GM12872 (cell line): ENCODE data around the gene BMP2.

Experiments
- TF ChIP-seq, protein P1 (sequence below): IDR thresholded peaks from 3 replicates; pipeline ENCODE4 v1.5.1; 2011; ENCODE audit warnings: low read depth, mild to moderate bottlenecking, low read length, moderate library complexity; ENCODE audit not compliant: insufficient read depth

Gene BMP2

GRCh38 chr20:6750438-6750837 lies 17.0 kb upstream of the BMP2 start:
- TF ChIP-seq, protein P1, sequence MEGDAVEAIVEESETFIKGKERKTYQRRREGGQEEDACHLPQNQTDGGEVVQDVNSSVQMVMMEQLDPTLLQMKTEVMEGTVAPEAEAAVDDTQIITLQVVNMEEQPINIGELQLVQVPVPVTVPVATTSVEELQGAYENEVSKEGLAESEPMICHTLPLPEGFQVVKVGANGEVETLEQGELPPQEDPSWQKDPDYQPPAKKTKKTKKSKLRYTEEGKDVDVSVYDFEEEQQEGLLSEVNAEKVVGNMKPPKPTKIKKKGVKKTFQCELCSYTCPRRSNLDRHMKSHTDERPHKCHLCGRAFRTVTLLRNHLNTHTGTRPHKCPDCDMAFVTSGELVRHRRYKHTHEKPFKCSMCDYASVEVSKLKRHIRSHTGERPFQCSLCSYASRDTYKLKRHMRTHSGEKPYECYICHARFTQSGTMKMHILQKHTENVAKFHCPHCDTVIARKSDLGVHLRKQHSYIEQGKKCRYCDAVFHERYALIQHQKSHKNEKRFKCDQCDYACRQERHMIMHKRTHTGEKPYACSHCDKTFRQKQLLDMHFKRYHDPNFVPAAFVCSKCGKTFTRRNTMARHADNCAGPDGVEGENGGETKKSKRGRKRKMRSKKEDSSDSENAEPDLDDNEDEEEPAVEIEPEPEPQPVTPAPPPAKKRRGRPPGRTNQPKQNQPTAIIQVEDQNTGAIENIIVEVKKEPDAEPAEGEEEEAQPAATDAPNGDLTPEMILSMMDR: no peak

GRCh38 chr20:6756693-6757595 lies 10.5 kb upstream of the BMP2 start:
- TF ChIP-seq, protein P1: no peak

- TF ChIP-seq, protein P1: no peak
These were observed 2.9 kb upstream of the BMP2 start for GRCh38 chr20:6764619-6765018.

DNA sequence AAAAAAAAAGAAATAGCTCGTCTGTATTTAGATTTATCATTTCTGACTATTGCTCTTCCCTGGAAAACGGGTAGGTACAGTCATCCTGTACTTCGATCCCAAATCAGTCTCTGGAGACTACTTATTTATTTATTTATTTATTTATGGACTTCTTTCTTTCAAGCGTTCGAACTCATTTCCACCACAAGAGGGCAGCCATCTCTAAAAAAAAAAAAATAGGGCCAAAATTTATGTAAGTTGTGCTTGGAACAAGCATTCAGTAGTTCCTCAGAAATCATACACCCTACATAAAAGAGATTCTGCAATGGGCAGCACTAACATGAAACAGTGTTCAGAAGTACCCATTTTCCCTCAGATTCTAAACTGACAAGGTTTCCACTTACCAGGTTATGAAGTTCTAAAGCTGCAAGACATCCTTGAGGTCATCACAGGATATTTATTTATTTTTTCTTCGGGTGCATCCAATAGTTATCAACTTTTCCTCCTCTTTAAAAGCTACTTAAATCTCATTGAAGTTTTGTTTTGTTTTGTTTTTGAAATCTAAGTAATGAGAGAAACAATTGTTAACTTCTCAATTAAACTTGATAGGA lies 1.9 kb upstream of the BMP2 start:
- TF ChIP-seq, protein P1: peak; percentile 47

- TF ChIP-seq, protein P1: no peak
These were observed 1.1 kb upstream of the BMP2 start for GRCh38 chr20:6766433-6766832.

DNA sequence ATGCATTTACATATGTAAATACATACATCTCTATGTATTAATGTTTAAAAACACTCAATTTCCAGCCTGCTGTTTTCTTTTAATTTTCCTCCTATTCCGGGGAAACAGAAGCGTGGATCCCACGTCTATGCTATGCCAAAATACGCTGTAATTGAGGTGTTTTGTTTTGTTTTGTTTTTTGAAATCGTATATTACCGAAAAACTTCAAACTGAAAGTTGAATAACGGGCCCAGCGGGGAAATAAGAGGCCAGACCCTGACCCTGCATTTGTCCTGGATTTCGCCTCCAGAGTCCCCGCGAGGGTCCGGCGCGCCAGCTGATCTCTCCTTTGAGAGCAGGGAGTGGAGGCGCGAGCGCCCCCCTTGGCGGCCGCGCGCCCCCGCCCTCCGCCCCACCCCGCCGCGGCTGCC lies 355 bp upstream of the BMP2 start:
- TF ChIP-seq, protein P1: no peak

- TF ChIP-seq, protein P1: no peak
These were observed 998 bp downstream of the BMP2 start for GRCh38 chr20:6768228-6769140.
